KMS-11 (cell line): ENCODE measurements around the gene HNF4A.
"Not testable (repeated sequence)": the region's sequence is repeated elsewhere in the genome, so short reads cannot be mapped to it uniquely, and the experiment has no call there.

ENCODE experiments used
- H2AFZ ChIP-seq: fragments of 200-600 bp; sonication (generic); 2 replicates; pipeline ENCODE4 v1.6.1; 2016; ENCODE audit warnings: antibody characterized with exemption, mixed run types, low read depth
- H3K27ac ChIP-seq: fragments of 200-600 bp; sonication (generic); 2 replicates; pipeline ENCODE4 v1.6.1; 2016; ENCODE audit warnings: mild to moderate bottlenecking, mixed run types
- H3K27me3 ChIP-seq: fragments of 200-600 bp; sonication (generic); 2 replicates; pipeline ENCODE4 v1.6.1; 2017; ENCODE audit warnings: mild to moderate bottlenecking, low read depth, mixed run types, moderate library complexity; ENCODE audit not compliant: insufficient read depth
- H3K36me3 ChIP-seq: fragments of 200-600 bp; sonication (generic); 2 replicates; pipeline ENCODE4 v1.6.1; 2017; ENCODE audit warnings: mild to moderate bottlenecking, mixed run types; ENCODE audit not compliant: insufficient read depth
- H3K4me1 ChIP-seq: fragments of 200-600 bp; sonication (generic); 2 replicates; pipeline ENCODE4 v1.6.1; 2016; ENCODE audit warnings: mild to moderate bottlenecking, low read depth, mixed run types; ENCODE audit not compliant: poor library complexity, severe bottlenecking
- H3K4me2 ChIP-seq: fragments of 200-600 bp; sonication (generic); 2 replicates; pipeline ENCODE4 v1.7.0; 2016; ENCODE audit warnings: mild to moderate bottlenecking, mixed run types
- H3K4me3 ChIP-seq: fragments of 200-600 bp; sonication (generic); IDR thresholded peaks from 2 replicates; pipeline ENCODE4 v1.6.1; 2017; ENCODE audit warnings: low read depth, low read length, mixed read lengths; ENCODE audit not compliant: insufficient read depth
- H3K79me2 ChIP-seq: fragments of 200-600 bp; sonication (generic); 2 replicates; pipeline ENCODE4 v1.6.1; 2016; ENCODE audit warnings: low read depth, mixed run types; ENCODE audit not compliant: insufficient read depth
- H3K9ac ChIP-seq: fragments of 200-600 bp; sonication (generic); 2 replicates; pipeline ENCODE4 v1.6.1; 2016; ENCODE audit warnings: mild to moderate bottlenecking, mixed run types
- H4K20me1 ChIP-seq: fragments of 200-600 bp; sonication (generic); 2 replicates; pipeline ENCODE4 v1.6.1; 2016; ENCODE audit warnings: mild to moderate bottlenecking, mixed run types; ENCODE audit not compliant: insufficient read depth
- CTCF ChIP-seq: fragments of 200-600 bp; sonication (generic); conservative IDR thresholded peaks from 2 replicates; pipeline ENCODE4 v1.6.1; 2017; ENCODE audit warnings: low read depth, mild to moderate bottlenecking, antibody characterized with exemption, low read length, moderate library complexity, mixed read lengths

HNF4A gene

GRCh38 chr20:44471481-44471882, 116.0 kb downstream of the HNF4A start:
- H3K27ac ChIP-seq, result no peak overlapping the region
- no peak overlapping the region for H2AFZ ChIP-seq
- H4K20me1 ChIP-seq, result no peaks in the 10 kb centered on the region
- no peak overlapping the region for H3K9ac ChIP-seq
- H3K79me2 ChIP-seq, result peaks cover 5% of the 10 kb centered on the region
- H3K4me1 ChIP-seq, result peaks cover 9% of the 10 kb centered on the region
- no peak overlapping the region for H3K4me3 ChIP-seq
- TF ChIP-seq CTCF, result 0 out of 2 replicates have a peak, but pooled peaks have one; percentile 14
- H3K36me3 ChIP-seq, result no peaks in the 10 kb centered on the region
- no peak overlapping the region for H3K4me2 ChIP-seq
- no peaks in the 10 kb centered on the region for H3K27me3 ChIP-seq

DNA sequence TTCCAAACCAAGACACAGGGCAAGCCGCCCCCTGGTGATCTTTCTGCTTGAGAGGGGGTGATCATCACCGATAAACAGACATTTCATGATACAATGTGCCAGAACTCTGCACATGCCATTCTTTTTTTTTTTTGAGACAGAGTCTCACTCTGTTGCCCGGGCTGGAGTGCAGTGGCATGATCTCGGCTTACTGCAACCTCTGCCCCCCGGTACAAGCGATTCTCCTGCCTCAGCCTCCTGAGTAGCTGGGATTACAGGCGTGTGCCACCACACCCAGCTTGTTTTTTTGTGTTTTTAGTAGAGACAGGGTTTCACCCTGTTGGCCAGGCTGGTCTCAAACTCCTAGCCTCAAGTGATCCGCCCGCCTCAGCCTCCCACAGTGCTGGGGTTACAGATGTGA, 116.8 kb downstream of the HNF4A start:
- H3K27me3 ChIP-seq, H3K4me3 ChIP-seq, H3K4me2 ChIP-seq, H3K36me3 ChIP-seq, H3K27ac ChIP-seq, H3K9ac ChIP-seq, H4K20me1 ChIP-seq, H2AFZ ChIP-seq: not testable (repeated sequence)
- Histone ChIP-seq H3K79me2 (peaks cover 12% of the 10 kb centered on the region), H3K4me1 (peaks cover 14% of the 10 kb centered on the region)

GRCh38 chr20:44475372-44475693, 119.8 kb downstream of the HNF4A start:
- no peaks in the 10 kb centered on the region for H3K27me3 ChIP-seq
- no peak for TF ChIP-seq CTCF
- no peak overlapping the region for H3K27ac ChIP-seq
- no peaks in the 10 kb centered on the region for H4K20me1 ChIP-seq
- peak overlapping the region; percentile 71 for H3K4me3 ChIP-seq
- H3K79me2 ChIP-seq, result peaks cover 12% of the 10 kb centered on the region
- H3K4me2 ChIP-seq, result peak overlapping the region; percentile 88
- peak overlapping the region; percentile 86; the same call in 1 of the 2 replicates for H3K9ac ChIP-seq
- H2AFZ ChIP-seq, result peak overlapping the region; percentile 73
- no peaks in the 10 kb centered on the region for H3K36me3 ChIP-seq
- H3K4me1 ChIP-seq, result peaks cover 14% of the 10 kb centered on the region

DNA sequence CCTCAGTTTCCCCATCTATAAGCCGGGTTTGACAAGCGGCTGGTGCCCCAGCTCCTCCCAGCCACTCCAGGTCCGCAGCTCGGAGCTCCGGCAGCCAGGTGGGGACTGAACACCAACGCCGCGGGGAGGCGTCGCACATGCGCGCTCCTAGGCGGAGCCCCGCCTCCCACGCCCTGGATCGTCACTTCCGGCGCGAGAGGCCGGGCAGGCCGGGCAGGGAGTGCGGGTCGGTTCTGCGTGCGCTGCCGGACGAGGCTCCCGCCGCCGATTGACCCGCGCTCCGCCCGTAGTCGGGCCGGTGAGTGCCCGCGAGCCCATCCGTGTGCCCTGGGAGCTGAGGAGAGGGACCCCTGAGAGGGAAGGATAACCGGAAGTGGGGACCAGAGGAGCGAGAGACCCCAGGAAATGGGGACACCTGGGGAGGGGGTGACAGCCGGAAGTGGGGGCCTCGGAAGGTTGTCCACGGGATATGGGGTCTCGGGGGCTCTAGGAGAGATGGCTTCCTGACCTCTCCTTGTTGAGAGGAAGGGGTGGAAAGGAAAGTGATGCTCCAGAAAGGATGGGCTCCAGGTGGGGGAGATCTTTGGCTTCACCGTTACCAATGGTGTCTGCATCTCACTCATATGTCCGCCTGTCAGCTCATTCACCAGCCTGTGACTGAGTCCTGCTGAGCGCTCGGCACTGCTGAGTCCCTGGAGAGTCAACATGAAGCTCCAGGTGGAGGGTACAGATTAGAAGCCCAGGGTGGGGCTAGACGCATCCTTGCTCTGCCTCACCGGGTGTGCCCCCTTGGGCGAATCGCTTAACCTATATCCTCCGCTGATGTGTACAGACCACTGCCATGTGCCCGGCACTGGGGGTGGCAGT, 120.4 kb downstream of the HNF4A start, which contains the start of gene TTPAL:
Gene TTPAL (plus strand): TSS at position 181 of the 867 bp plus-strand sequence. CDS start 4,126 bp downstream, outside the sequence.
- Histone ChIP-seq H2AFZ (peak within 1 kb of the TSS; percentile 73), H4K20me1 (no peaks in the 10 kb centered on the region), H3K4me2 (peak within 1 kb of the TSS; percentile 88), H3K27ac (peak within 1 kb of the TSS; percentile 50), H3K79me2 (peaks cover 12% of the 10 kb centered on the region), H3K9ac (peak within 1 kb of the TSS; percentile 86), H3K36me3 (no peaks in the 10 kb centered on the region), H3K4me3 (peak within 1 kb of the TSS; percentile 71), H3K27me3 (no peaks in the 10 kb centered on the region), H3K4me1 (peaks cover 14% of the 10 kb centered on the region)
- TF ChIP-seq CTCF, result no peak; the same call in 1 of the 2 replicates

DNA sequence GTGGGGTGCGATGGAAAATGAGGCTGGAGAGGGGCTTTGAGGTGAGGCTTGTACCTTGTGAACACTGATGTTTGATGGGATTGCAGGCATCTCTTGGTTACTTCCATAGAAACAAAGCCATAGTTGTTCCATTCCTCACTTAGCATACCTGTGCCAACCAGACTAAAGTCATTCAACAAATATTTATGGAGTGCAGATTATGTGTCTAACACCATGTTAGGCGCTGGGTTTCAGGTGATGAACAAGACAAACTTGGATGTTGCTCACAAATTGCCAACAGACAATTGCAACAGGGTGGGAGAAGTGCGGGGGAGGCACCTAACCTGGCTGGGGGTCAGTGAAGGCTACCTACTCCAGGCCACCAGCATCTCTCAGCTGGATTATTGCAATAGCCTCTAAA, 121.7 kb downstream of the HNF4A start:
- H3K9ac ChIP-seq, result no peak overlapping the region
- H3K27me3 ChIP-seq, result no peaks in the 10 kb centered on the region
- no peak overlapping the region for H3K27ac ChIP-seq
- H3K4me2 ChIP-seq, result peak overlapping the region; percentile 88; the same call in 1 of the 2 replicates
- H3K79me2 ChIP-seq, result peaks cover 12% of the 10 kb centered on the region
- TF ChIP-seq CTCF, result no peak
- H3K4me1 ChIP-seq, result peaks cover 14% of the 10 kb centered on the region
- H3K36me3 ChIP-seq, result no peaks in the 10 kb centered on the region
- no peak overlapping the region for H2AFZ ChIP-seq
- H3K4me3 ChIP-seq, result no peak overlapping the region
- no peaks in the 10 kb centered on the region for H4K20me1 ChIP-seq
